Hepatocyte (in vitro differentiated cells): Measurements from ENCODE around the gene TFDP2.

Source experiments
- EZH2 ChIP-seq: fragments of 200-600 bp; sonication (generic); IDR thresholded peaks from 2 replicates; pipeline ENCODE4 v1.6.1; 2016; ENCODE audit warnings: antibody characterized with exemption, mild to moderate bottlenecking, borderline replicate concordance
- EZH2phosphoT487 ChIP-seq: fragments of 200-600 bp; sonication (generic); IDR thresholded peaks from one replicate; pipeline ENCODE4 v1.6.1; 2018; ENCODE audit warnings: antibody characterized with exemption, mild to moderate bottlenecking, low read depth, moderate library complexity; ENCODE audit not compliant: unreplicated experiment, severe bottlenecking
- TF ChIP-seq, protein P1 (sequence below): fragments of 200-600 bp; sonication (generic); IDR thresholded peaks from 2 replicates; pipeline ENCODE4 v1.5.1; 2016; ENCODE audit warnings: antibody characterized with exemption, mild to moderate bottlenecking; ENCODE audit not compliant: poor library complexity

GRCh38 chr3:141965471-141965870 is 183.9 kb downstream of the TFDP2 start:
- TF ChIP-seq, protein P1, sequence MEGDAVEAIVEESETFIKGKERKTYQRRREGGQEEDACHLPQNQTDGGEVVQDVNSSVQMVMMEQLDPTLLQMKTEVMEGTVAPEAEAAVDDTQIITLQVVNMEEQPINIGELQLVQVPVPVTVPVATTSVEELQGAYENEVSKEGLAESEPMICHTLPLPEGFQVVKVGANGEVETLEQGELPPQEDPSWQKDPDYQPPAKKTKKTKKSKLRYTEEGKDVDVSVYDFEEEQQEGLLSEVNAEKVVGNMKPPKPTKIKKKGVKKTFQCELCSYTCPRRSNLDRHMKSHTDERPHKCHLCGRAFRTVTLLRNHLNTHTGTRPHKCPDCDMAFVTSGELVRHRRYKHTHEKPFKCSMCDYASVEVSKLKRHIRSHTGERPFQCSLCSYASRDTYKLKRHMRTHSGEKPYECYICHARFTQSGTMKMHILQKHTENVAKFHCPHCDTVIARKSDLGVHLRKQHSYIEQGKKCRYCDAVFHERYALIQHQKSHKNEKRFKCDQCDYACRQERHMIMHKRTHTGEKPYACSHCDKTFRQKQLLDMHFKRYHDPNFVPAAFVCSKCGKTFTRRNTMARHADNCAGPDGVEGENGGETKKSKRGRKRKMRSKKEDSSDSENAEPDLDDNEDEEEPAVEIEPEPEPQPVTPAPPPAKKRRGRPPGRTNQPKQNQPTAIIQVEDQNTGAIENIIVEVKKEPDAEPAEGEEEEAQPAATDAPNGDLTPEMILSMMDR = no peak
- no peak for TF ChIP-seq EZH2phosphoT487
- TF ChIP-seq EZH2 = no peak
